ENCODE measurements around the gene RBMS1. TPM values are rescaled to one million over a fixed set of nuclear protein-coding genes. Genes with fewer than 3 reads are reported as not detected.

RBMS1 gene
- total RNA-seq, 2 experiments from 2014 or later = 35.8 to 38.6 TPM

GRCh38 chr2:160258492-160258805, 235.2 kb downstream of the RBMS1 start:
- no peak for TF ChIP-seq CTCF (IDR thresholded peaks at IDR 0.05)
- H3K4me1 Mint-ChIP-seq (ENCODE audit: low read depth) = no peaks in the 10 kb centered on the region
- no peak overlapping the region for H3K4me3 Mint-ChIP-seq
- POLR2A ChIA-PET = no interaction called here
- DNase-seq (no peak), ATAC-seq (no peak)
- no peaks in the 10 kb centered on the region for H3K27me3 Mint-ChIP-seq
- no peak overlapping the region for H3K27ac Mint-ChIP-seq
- no peaks in the 10 kb centered on the region for H3K36me3 Mint-ChIP-seq (ENCODE audit: low read depth)
- intact Hi-C loops (cut with micrococcal nuclease) = no loop called here
- H3K9me3 Mint-ChIP-seq = peaks cover 2% of the 10 kb centered on the region
- CTCF ChIA-PET = interaction anchor here (0.9 to 1.6 kb wide), 4 partner anchors 14 to 805 kb away, joined by 3 to 6 read pairs (median 4); no protein-coding TSS in a partner anchor

GRCh38 chr2:160257743-160258491, 235.7 kb downstream of the RBMS1 start:
- H3K27ac Mint-ChIP-seq = no peak overlapping the region
- H3K9me3 Mint-ChIP-seq = peaks cover 2% of the 10 kb centered on the region
- DNase-seq = no peak
- no peaks in the 10 kb centered on the region for H3K27me3 Mint-ChIP-seq
- H3K4me1 Mint-ChIP-seq (ENCODE audit: low read depth) = no peaks in the 10 kb centered on the region
- POLR2A ChIA-PET = no interaction called here
- TF ChIP-seq CTCF (IDR thresholded peaks at IDR 0.05) = no peak
- CTCF ChIA-PET = interaction anchor here (0.9 to 1.8 kb wide), 5 partner anchors 13 to 806 kb away, joined by 3 to 6 read pairs (median 4); no protein-coding TSS in a partner anchor
- no peak for ATAC-seq
- intact Hi-C loops (cut with micrococcal nuclease) = no loop called here
- H3K36me3 Mint-ChIP-seq (ENCODE audit: low read depth) = no peaks in the 10 kb centered on the region
- no peak overlapping the region for H3K4me3 Mint-ChIP-seq

GRCh38 chr2:160257041-160257742, 236.4 kb downstream of the RBMS1 start:
- H3K9me3 Mint-ChIP-seq = peaks cover 2% of the 10 kb centered on the region
- no peak overlapping the region for H3K27ac Mint-ChIP-seq
- DNase-seq (no peak), ATAC-seq (no peak)
- no peaks in the 10 kb centered on the region for H3K4me1 Mint-ChIP-seq (ENCODE audit: low read depth)
- intact Hi-C loops (cut with micrococcal nuclease) = no loop called here
- TF ChIP-seq CTCF (IDR thresholded peaks at IDR 0.05) = no peak
- H3K4me3 Mint-ChIP-seq = no peak overlapping the region
- ChIA-PET POLR2A (no interaction called here), CTCF (interaction anchor here (0.9 to 1.8 kb wide), 3 partner anchors 67 to 737 kb away, joined by 3 to 6 read pairs (median 5); no protein-coding TSS in a partner anchor)
- no peaks in the 10 kb centered on the region for H3K36me3 Mint-ChIP-seq (ENCODE audit: low read depth)
- H3K27me3 Mint-ChIP-seq = no peaks in the 10 kb centered on the region

- H3K9me3 Mint-ChIP-seq = peaks cover 2% of the 10 kb centered on the region
- CTCF ChIA-PET = interaction anchor here (1.8 kb wide), 1 partner anchor 67 kb away, joined by 5 read pairs; no protein-coding TSS in a partner anchor
- no peak overlapping the region for H3K27ac Mint-ChIP-seq
- no peaks in the 10 kb centered on the region for H3K4me1 Mint-ChIP-seq (ENCODE audit: low read depth)
- ATAC-seq (no peak), DNase-seq (no peak)
- intact Hi-C loops (cut with micrococcal nuclease) = no loop called here
- H3K36me3 Mint-ChIP-seq (ENCODE audit: low read depth) = no peaks in the 10 kb centered on the region
- no peaks in the 10 kb centered on the region for H3K27me3 Mint-ChIP-seq
- H3K4me3 Mint-ChIP-seq = no peak overlapping the region
- no peak for TF ChIP-seq CTCF (IDR thresholded peaks at IDR 0.05)
- POLR2A ChIA-PET = no interaction called here
These were observed 237.1 kb downstream of the RBMS1 start for GRCh38 chr2:160256507-160256906.

- no peaks in the 10 kb centered on the region for H3K36me3 Mint-ChIP-seq (ENCODE audit: low read depth)
- intact Hi-C loops (cut with micrococcal nuclease) = no loop called here
- no peak overlapping the region for H3K4me3 Mint-ChIP-seq
- no peaks in the 10 kb centered on the region for H3K27me3 Mint-ChIP-seq
- DNase-seq (no peak), ATAC-seq (no peak)
- CTCF ChIA-PET = interaction anchor here (0.9 to 1.6 kb wide), 3 partner anchors 45 to 738 kb away, joined by 3 to 4 read pairs (median 3); no protein-coding TSS in a partner anchor
- TF ChIP-seq CTCF (IDR thresholded peaks at IDR 0.05) = no peak
- no peaks in the 10 kb centered on the region for H3K4me1 Mint-ChIP-seq (ENCODE audit: low read depth)
- POLR2A ChIA-PET = no interaction called here
- peaks cover 2% of the 10 kb centered on the region for H3K9me3 Mint-ChIP-seq
- no peak overlapping the region for H3K27ac Mint-ChIP-seq
These were observed 238.2 kb downstream of the RBMS1 start for GRCh38 chr2:160255408-160255807.

All from activated CD8-positive, alpha-beta T cell treated with anti-CD3 and anti-CD28 coated beads for 36 hours (primary cell).